SJSA1 (cell line): ENCODE data around the gene GLI1. TPM values are rescaled to one million over a fixed set of nuclear protein-coding genes. Genes with fewer than 3 reads are reported as not detected.

Experiments used
- DNase-seq, 2 experiments: peaks; one replicate each; pipeline ENCODE4 v3.0.0-alpha.2; 2015 to 2020; ENCODE audit warnings: low spot score in 2 of 2, low read depth in 1 of 2
- H3K27ac ChIP-seq: fragments of 250-450 bp; sonication (Bioruptor Pico); 2 replicates; pipeline ENCODE4 v1.5.1; 2020; ENCODE audit warnings: mild to moderate bottlenecking, moderate library complexity
- H3K27me3 ChIP-seq: fragments of 250-450 bp; sonication (Bioruptor Pico); replicated peaks from 2 replicates; pipeline ENCODE4 v1.5.1; 2020; ENCODE audit warnings: mild to moderate bottlenecking, moderate library complexity
- H3K36me3 ChIP-seq: fragments of 250-450 bp; sonication (Bioruptor Pico); 2 replicates; pipeline ENCODE4 v1.5.1; 2020; ENCODE audit warnings: mild to moderate bottlenecking
- H3K4me1 ChIP-seq: fragments of 250-450 bp; sonication (Bioruptor Pico); replicated peaks from 2 replicates; pipeline ENCODE4 v1.6.1; 2021; ENCODE audit warnings: mild to moderate bottlenecking
- H3K4me3 ChIP-seq: fragments of 250-450 bp; sonication (Bioruptor Pico); 2 replicates; pipeline ENCODE4 v1.5.1; 2020; ENCODE audit warnings: mild to moderate bottlenecking
- H3K9me3 ChIP-seq: fragments of 250-450 bp; sonication (Bioruptor Pico); replicated peaks from 2 replicates; pipeline ENCODE4 v1.5.1; 2020; ENCODE audit warnings: mild to moderate bottlenecking
- total RNA-seq: library from RNA; depleted of rRNA; stranded (reverse); fragments of >200 nt; shearing (Covaris generic); gene quantifications from 2 replicates; pipeline ENCODE4 v1.2.3, GENCODE V29; 2014

GLI1 gene
- total RNA-seq, 1 experiment from 2014 or later, result 323 TPM

DNA sequence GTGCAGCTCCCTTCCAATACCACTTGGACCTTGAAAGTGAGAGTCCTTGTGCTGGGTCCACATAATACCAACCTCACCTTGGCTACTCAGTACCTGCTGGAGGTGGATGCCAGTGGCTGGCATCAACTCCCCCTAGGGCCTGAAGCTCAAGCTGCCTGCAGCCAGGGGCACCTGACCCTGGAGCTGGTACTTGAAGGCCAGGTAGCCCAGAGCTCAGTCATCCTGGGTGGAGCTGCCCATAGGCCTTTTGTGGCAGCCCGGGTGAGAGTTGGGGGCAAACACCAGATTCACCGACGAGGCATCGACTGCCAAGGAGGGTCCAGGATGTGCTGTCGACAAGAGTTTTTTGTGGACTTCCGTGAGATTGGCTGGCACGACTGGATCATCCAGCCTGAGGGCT, 10.2 kb upstream of the GLI1 start:
- peaks cover 22% of the 10 kb centered on the region for H3K4me1 ChIP-seq
- no peaks in the 10 kb centered on the region for H3K36me3 ChIP-seq
- peak in 1 of 2 experiments; percentile 75 for DNase-seq
- no peak overlapping the region for H3K27ac ChIP-seq
- no peak overlapping the region for H3K4me3 ChIP-seq
- H3K27me3 ChIP-seq, result no peaks in the 10 kb centered on the region
- no peaks in the 10 kb centered on the region; the same call in 1 of the 2 replicates for H3K9me3 ChIP-seq

DNA sequence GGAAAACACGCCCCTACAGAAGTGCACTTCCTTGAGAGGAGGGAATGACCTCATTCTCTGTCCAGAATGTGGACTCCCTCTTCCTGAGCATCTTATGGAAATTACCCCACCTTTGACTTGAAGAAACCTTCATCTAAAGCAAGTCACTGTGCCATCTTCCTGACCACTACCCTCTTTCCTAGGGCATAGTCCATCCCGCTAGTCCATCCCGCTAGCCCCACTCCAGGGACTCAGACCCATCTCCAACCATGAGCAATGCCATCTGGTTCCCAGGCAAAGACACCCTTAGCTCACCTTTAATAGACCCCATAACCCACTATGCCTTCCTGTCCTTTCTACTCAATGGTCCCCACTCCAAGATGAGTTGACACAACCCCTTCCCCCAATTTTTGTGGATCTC, 9.5 kb upstream of the GLI1 start:
- no peaks in the 10 kb centered on the region; the same call in 1 of the 2 replicates for H3K9me3 ChIP-seq
- no peak overlapping the region for H3K4me3 ChIP-seq
- H3K27ac ChIP-seq, result no peak overlapping the region
- DNase-seq, result no peak
- no peaks in the 10 kb centered on the region for H3K27me3 ChIP-seq
- H3K36me3 ChIP-seq, result no peaks in the 10 kb centered on the region
- H3K4me1 ChIP-seq, result peaks cover 25% of the 10 kb centered on the region

DNA sequence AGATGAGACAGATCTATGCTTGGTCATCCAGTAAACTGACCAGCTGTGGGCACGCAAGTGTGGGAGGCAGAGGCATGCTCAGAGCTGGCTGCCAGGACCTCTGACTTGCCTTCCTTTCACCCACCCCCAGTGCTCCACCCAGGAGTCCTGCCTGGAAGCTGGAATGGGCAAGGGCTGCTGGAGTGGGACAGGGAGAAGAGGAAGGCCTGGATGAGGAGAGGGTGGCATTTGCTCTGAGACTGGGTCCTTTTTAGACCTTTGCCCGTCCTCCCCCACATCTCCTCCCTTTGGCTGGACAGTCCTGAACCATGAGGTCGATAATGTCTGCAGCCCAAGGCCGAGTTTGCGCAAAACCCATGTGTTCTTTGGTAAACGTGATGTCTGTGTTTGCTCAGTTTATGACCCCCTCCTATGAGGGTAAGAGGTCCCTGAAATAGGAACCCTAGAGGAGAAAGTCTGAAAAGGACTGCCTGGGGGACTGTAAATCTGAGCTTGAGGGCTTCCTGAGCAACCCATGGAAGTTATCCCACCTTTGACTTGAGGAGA, 8.3 kb upstream of the GLI1 start:
- no peak for DNase-seq
- H3K36me3 ChIP-seq, result peaks cover 11% of the 10 kb centered on the region
- H3K9me3 ChIP-seq, result no peaks in the 10 kb centered on the region; the same call in 1 of the 2 replicates
- no peaks in the 10 kb centered on the region for H3K27me3 ChIP-seq
- no peak overlapping the region for H3K27ac ChIP-seq
- peaks cover 29% of the 10 kb centered on the region for H3K4me1 ChIP-seq
- no peak overlapping the region for H3K4me3 ChIP-seq

DNA sequence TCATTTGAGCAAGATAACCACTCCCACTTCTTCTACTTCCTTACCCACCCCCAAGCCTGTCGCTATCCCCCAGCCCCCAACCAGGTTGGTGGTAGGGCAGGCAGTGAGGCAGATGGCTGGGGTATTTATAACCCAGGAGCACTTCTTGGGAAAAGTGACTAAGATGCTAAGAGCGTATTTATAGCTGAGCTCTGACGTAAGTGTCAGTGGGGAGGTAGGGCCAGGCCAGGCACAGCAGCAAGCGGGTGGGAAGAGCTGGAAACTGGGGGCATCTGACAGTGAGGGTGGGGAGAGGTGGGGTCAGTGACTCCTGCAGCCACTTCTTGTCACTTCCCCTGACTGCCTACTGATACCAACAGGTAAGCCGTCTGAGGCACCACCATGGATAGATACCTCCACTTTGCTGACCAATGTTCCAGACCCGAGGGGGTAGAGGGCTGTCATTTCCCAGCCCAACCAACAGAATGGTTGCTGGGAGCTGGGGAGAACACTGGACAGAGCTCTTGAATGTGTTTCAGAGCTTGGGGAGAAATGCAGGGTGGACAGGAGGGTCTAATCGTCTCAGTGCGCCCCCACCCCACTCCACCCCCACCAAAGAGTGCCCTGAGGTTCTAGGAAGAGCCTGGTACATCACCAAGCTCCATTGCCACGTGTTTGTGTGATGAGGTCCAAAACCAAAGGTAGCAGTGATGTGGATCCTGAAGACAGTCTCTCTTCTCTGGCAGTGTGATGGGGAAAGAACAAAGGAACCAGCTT, 7.2 kb upstream of the GLI1 start:
- H3K4me1 ChIP-seq, result peaks cover 38% of the 10 kb centered on the region
- no peak overlapping the region for H3K4me3 ChIP-seq
- H3K36me3 ChIP-seq, result peaks cover 21% of the 10 kb centered on the region
- H3K9me3 ChIP-seq, result no peaks in the 10 kb centered on the region; the same call in 1 of the 2 replicates
- H3K27me3 ChIP-seq, result no peaks in the 10 kb centered on the region
- H3K27ac ChIP-seq, result peak overlapping the region; percentile 45
- DNase-seq, result no peak

DNA sequence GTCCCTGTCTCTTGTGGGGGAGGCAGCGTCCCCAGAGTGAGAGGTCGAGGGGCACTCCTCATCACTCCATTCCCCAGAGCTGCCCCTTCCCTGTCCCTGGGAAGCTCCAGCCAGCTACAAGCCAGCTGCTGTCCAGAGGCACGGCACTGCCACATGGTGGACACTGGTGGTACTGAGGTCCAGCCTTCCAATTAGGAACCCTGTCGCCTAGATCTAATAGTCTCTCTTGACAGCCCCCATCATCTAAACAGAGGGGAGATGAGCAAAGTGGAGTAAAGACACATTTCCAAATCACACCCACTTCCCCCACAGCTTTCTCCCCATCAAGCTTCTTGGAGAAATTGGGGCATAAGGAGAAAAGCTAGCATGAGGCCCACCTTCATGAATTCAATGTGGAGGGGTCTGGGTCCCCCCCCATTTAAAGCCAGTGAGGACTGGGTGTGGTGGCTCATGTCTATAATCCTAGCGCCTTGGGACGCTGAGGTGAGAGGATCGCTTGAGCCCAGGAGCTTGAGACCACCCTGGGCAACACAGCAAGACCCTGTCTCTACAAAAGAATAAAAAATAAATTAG, 6.6 kb upstream of the GLI1 start:
- no peak for DNase-seq
- H3K27ac ChIP-seq, result peak overlapping the region; percentile 45
- no peaks in the 10 kb centered on the region for H3K27me3 ChIP-seq
- H3K9me3 ChIP-seq, result no peaks in the 10 kb centered on the region; the same call in 1 of the 2 replicates
- peaks cover 44% of the 10 kb centered on the region for H3K4me1 ChIP-seq
- peaks cover 26% of the 10 kb centered on the region for H3K36me3 ChIP-seq
- H3K4me3 ChIP-seq, result no peak overlapping the region

DNA sequence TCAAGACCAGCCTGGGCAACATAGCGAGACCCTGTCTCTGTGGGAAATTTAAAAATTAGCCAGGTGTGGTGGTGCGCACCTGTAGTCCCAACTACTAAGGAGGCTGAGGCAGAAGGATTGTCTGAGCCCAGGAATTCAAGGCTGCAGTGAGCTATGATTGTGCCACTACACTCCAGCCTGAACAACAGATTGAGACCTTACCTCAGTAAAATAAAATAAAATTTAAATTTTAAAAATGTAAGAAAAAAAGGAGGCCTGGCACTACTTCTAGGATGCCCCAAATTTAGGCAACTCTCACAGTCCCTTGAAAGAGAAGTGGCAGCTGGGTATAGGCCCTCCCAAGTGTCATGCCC, 5.4 kb upstream of the GLI1 start:
- H3K27ac ChIP-seq, result no peak overlapping the region
- no peak overlapping the region for H3K4me3 ChIP-seq
- H3K27me3 ChIP-seq, result no peaks in the 10 kb centered on the region
- peaks cover 55% of the 10 kb centered on the region for H3K4me1 ChIP-seq
- peaks cover 34% of the 10 kb centered on the region for H3K36me3 ChIP-seq
- peak; percentile 74 to 83 for DNase-seq
- H3K9me3 ChIP-seq, result no peaks in the 10 kb centered on the region

DNA sequence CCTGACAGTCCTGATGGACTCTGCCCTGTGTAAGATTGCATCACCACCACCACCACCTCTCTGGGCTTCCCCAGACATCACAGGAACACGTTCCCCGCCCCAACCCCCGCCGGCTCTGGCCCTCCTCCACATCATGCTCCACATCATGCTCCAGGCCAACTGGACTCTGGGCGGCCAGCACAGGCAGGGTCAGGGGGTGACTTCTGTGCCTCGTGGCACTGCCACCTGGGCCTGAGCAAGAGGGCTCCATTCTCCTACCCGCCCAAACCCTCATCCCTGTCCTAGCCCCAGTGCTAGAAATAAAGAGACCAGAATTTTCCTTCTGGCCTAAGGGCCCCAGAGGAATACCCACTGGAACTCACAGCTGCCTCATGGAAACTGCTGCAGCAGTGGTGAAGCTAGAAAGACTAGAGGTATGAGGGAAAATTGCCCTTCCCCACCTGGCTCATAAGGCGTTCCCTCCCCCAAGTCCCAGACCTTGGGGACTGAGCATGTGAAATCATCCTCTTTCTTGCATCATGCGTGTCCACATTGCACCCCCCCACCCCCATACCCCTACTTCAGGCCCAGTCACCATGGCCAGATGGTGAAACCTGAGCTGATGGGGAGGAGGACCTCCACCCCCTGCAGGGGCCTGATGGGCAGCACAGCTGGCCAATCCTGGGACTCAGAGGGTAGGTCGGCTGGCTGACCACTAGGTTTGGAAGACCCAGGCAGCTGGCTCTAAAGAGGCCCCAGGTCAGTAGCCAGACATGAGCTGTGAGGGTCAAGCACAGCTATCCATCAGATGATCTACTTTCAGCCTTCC, 4.8 kb upstream of the GLI1 start, which contains the start of gene INHBE:
Gene INHBE (plus strand): TSS at position 742 of the 808 bp plus-strand sequence. CDS start 230 bp downstream, outside the sequence.
- no peaks in the 10 kb centered on the region for H3K9me3 ChIP-seq
- peak in 1 of 2 experiments; percentile 99 for DNase-seq
- H3K4me1 ChIP-seq, result peaks cover 58% of the 10 kb centered on the region
- no peak within 1 kb of the TSS for H3K27ac ChIP-seq
- H3K4me3 ChIP-seq, result no peak within 1 kb of the TSS
- H3K36me3 ChIP-seq, result peaks cover 37% of the 10 kb centered on the region
- H3K27me3 ChIP-seq, result no peaks in the 10 kb centered on the region

DNA sequence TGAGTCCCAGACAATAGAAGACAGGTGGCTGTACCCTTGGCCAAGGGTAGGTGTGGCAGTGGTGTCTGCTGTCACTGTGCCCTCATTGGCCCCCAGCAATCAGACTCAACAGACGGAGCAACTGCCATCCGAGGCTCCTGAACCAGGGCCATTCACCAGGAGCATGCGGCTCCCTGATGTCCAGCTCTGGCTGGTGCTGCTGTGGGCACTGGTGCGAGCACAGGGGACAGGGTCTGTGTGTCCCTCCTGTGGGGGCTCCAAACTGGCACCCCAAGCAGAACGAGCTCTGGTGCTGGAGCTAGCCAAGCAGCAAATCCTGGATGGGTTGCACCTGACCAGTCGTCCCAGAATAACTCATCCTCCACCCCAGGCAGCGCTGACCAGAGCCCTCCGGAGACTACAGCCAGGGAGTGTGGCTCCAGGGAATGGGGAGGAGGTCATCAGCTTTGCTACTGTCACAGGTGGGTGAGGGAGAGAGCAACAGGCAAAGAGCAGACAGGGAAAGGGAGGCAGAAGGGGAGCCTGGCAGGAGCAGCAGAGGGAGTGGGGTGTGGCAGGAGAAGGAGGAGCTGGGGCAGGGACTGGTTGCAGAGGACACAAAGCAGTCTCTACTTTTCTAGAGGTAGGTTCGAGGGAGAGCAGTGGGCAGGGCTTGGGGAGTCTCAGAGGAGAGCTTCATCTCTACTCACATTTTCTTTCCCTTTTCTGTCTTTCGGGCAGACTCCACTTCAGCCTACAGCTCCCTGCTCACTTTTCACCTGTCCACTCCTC, 4.0 kb upstream of the GLI1 start:
- no peak overlapping the region for H3K4me3 ChIP-seq
- H3K9me3 ChIP-seq, result no peaks in the 10 kb centered on the region
- no peak overlapping the region for H3K27ac ChIP-seq
- peaks cover 62% of the 10 kb centered on the region for H3K4me1 ChIP-seq
- DNase-seq, result peak in 1 of 2 experiments; percentile 96
- H3K27me3 ChIP-seq, result no peaks in the 10 kb centered on the region
- peaks cover 37% of the 10 kb centered on the region for H3K36me3 ChIP-seq

DNA sequence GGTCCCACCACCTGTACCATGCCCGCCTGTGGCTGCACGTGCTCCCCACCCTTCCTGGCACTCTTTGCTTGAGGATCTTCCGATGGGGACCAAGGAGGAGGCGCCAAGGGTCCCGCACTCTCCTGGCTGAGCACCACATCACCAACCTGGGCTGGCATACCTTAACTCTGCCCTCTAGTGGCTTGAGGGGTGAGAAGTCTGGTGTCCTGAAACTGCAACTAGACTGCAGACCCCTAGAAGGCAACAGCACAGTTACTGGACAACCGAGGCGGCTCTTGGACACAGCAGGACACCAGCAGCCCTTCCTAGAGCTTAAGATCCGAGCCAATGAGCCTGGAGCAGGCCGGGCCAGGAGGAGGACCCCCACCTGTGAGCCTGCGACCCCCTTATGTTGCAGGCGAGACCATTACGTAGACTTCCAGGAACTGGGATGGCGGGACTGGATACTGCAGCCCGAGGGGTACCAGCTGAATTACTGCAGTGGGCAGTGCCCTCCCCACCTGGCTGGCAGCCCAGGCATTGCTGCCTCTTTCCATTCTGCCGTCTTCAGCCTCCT, 3.4 kb upstream of the GLI1 start:
- Histone ChIP-seq H3K27ac (no peak overlapping the region), H3K36me3 (peaks cover 41% of the 10 kb centered on the region), H3K4me3 (no peak overlapping the region), H3K9me3 (no peaks in the 10 kb centered on the region), H3K4me1 (peaks cover 66% of the 10 kb centered on the region), H3K27me3 (no peaks in the 10 kb centered on the region)
- peak in 1 of 2 experiments; percentile 100 for DNase-seq

DNA sequence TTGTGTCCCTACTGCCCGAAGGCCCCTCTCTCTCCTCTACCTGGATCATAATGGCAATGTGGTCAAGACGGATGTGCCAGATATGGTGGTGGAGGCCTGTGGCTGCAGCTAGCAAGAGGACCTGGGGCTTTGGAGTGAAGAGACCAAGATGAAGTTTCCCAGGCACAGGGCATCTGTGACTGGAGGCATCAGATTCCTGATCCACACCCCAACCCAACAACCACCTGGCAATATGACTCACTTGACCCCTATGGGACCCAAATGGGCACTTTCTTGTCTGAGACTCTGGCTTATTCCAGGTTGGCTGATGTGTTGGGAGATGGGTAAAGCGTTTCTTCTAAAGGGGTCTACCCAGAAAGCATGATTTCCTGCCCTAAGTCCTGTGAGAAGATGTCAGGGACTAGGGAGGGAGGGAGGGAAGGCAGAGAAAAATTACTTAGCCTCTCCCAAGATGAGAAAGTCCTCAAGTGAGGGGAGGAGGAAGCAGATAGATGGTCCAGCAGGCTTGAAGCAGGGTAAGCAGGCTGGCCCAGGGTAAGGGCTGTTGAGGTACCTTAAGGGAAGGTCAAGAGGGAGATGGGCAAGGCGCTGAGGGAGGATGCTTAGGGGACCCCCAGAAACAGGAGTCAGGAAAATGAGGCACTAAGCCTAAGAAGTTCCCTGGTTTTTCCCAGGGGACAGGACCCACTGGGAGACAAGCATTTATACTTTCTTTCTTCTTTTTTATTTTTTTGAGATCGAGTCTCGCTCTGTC, 2.7 kb upstream of the GLI1 start:
- no peak for DNase-seq
- Histone ChIP-seq H3K27ac (peak overlapping the region; percentile 82), H3K4me3 (no peak overlapping the region), H3K27me3 (no peaks in the 10 kb centered on the region), H3K36me3 (peaks cover 43% of the 10 kb centered on the region), H3K4me1 (peaks cover 63% of the 10 kb centered on the region), H3K9me3 (no peaks in the 10 kb centered on the region)

DNA sequence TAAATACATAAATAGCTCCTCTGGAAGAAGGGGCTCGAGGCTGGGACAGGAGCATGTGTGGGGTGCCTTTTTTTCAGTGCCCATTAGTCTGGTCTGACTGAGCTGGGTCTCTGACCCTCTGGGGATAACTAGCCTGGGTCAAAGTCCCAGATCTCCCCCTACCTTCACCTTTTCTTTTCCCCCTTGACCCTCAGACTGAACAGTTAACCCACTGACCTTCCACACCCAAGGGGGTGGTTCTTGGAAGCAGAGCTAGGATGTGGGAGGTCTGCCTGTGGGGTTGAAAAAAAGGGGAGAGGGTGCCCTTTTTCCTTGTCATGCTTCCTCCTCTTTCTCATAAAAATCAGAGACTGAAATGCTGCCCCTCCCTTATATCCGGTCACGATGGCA, 925 bp upstream of the GLI1 start:
- peaks cover 53% of the 10 kb centered on the region for H3K36me3 ChIP-seq
- no peaks in the 10 kb centered on the region for H3K27me3 ChIP-seq
- peak overlapping the region; percentile 50 for H3K4me3 ChIP-seq
- peaks cover 63% of the 10 kb centered on the region for H3K4me1 ChIP-seq
- H3K27ac ChIP-seq, result peak overlapping the region; percentile 82
- DNase-seq, result no peak
- H3K9me3 ChIP-seq, result no peaks in the 10 kb centered on the region

DNA sequence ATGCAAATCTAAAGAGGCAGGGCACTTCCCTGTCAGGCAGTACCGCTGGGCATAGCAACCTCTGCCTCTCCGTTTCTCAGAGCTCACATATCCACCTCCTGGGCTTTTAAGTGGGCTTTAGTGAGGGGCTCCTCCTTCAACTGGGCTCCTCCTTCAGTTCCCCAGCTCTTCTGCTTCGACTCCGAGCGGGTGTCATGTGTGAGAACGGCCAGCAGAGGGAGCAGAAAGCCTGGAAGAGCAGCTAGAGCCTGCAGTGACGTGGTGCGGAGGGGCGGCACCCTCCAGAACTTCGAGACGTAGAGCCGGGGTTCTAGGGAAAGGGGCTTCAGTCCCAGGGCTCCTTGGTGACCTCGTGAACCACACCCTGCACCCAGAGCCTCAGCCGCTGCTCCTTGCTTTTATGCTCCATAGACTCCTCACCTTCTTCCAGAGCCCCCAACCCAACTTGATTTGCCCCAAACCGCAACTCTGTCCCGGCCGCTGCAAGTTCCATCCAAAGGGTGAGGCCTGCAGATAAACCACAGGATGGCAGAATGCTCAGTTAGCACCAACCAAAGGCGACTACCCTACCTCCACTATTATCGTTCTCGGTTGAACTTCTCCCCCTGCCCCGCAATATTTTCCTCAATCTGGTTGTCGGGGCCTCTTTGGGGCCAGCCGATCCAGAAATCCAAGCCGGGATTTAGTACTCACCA, 383 bp upstream of the GLI1 start:
- peaks cover 58% of the 10 kb centered on the region for H3K36me3 ChIP-seq
- H3K27ac ChIP-seq, result peak overlapping the region; percentile 82
- H3K4me1 ChIP-seq, result peaks cover 63% of the 10 kb centered on the region
- DNase-seq, result peak in 1 of 2 experiments; percentile 100
- peak overlapping the region; percentile 50 for H3K4me3 ChIP-seq
- no peaks in the 10 kb centered on the region for H3K9me3 ChIP-seq
- H3K27me3 ChIP-seq, result no peaks in the 10 kb centered on the region
